Lower leg skin (tissue), 4 donors: ENCODE data around the gene GSTA5. TPM values are rescaled to one million over a fixed set of nuclear protein-coding genes. Genes with fewer than 3 reads are reported as not detected.
"Not testable (repeated sequence)": the region's sequence is repeated elsewhere in the genome, so short reads cannot be mapped to it uniquely, and the experiment has no call there.

ENCODE experiments used
- DNase-seq, 2 donors: peaks; one replicate each; pipeline ENCODE4 v3.0.0-alpha.2; 2019; ENCODE audit warnings: low spot score in 2 of 2
- H3K4me3 ChIP-seq: fragments of 200-600 bp; sonication (generic); 2 replicates; pipeline ENCODE4 v1.5.1; 2017; ENCODE audit warnings: mild to moderate bottlenecking, low read depth; ENCODE audit not compliant: poor library complexity, severe bottlenecking
- CTCF ChIP-seq, 3 donors: fragments of 450-650 bp; IDR thresholded peaks; one replicate each; pipeline ENCODE4 v1.5.1; 2016; ENCODE audit warnings: antibody characterized with exemption in 3 of 3, mild to moderate bottlenecking in 3 of 3, moderate library complexity in 2 of 3
- POLR2A ChIP-seq, 2 donors: fragments of 450-650 bp; IDR thresholded peaks; one replicate each; pipeline ENCODE4 v1.6.1; 2016 to 2017; ENCODE audit warnings: antibody characterized with exemption in 2 of 2, mild to moderate bottlenecking in 1 of 2, moderate library complexity in 1 of 2
- WGBS, 2 donors: methylation state at CpG; one replicate each; pipeline ENCODE4 v1.1.5; 2018; 5-methylcytosine and 5-hydroxymethylcytosine counted together
- intact Hi-C: fragments of 100-400 bp; cut with DNase I; formaldehyde crosslinking; loops from one replicate; pipeline ENCODE4 v1.15.0; 2023; ENCODE audit warnings: low total_unique reads
- total RNA-seq, 4 donors: library from RNA; depleted of rRNA; stranded (reverse); fragments of >200 nt; gene quantifications; one replicate each; pipeline ENCODE4 v1.1.0, GENCODE V29; 2016

The GSTA5 gene
- total RNA-seq, 4 donors from 2014 or later: not detected

- intact Hi-C loops: no loop called here
- H3K4me3 ChIP-seq: no peak overlapping the region
- DNase-seq: no peak
- TF ChIP-seq CTCF (IDR thresholded peaks at IDR 0.05) (no peak), POLR2A (IDR thresholded peaks at IDR 0.05) (no peak)
- WGBS, 2 donors: 44 to 88% methylated on average over 1 of the region's 1 CpG
These were observed 18.8 kb downstream of the GSTA5 start for GRCh38 chr6:52821842-52822241.

GRCh38 chr6:52820198-52820597 is 20.4 kb downstream of the GSTA5 start:
- DNase-seq: no peak
- no peak overlapping the region for H3K4me3 ChIP-seq
- TF ChIP-seq CTCF (IDR thresholded peaks at IDR 0.05) (no peak), POLR2A (IDR thresholded peaks at IDR 0.05) (no peak)
- intact Hi-C loops: no loop called here
- 56 to 81% methylated on average over 2 of the region's 2 CpGs for WGBS, 2 donors

- intact Hi-C loops: no loop called here
- no peak for TF ChIP-seq CTCF (IDR thresholded peaks at IDR 0.05)
- no peak for TF ChIP-seq POLR2A (IDR thresholded peaks at IDR 0.05)
- whole genome bisulfite sequencing, 2 donors: 38 to 39% methylated on average over 13 to 15 of the region's 15 CpGs
- H3K4me3 ChIP-seq: no peak overlapping the region
- DNase-seq: peak in 1 of 2 donors; percentile 19
These were observed 25.2 kb downstream of the GSTA5 start for GRCh38 chr6:52815167-52816092.

- H3K4me3 ChIP-seq, DNase-seq, intact Hi-C loops: not testable (repeated sequence)
- WGBS, 2 donors: 61 to 78% methylated on average over 3 of the region's 3 CpGs
These were observed 26.1 kb downstream of the GSTA5 start for GRCh38 chr6:52814545-52814944.

GRCh38 chr6:52809777-52810176 is 30.8 kb downstream of the GSTA5 start:
- intact Hi-C loops: not testable (repeated sequence)

GRCh38 chr6:52808660-52809059 is 32.0 kb downstream of the GSTA5 start:
- 91 to 93% methylated on average over 5 of the region's 5 CpGs for WGBS, 2 donors
- intact Hi-C loops: no loop called here
- no peak for TF ChIP-seq POLR2A (IDR thresholded peaks at IDR 0.05)
- TF ChIP-seq CTCF (IDR thresholded peaks at IDR 0.05): no peak
- H3K4me3 ChIP-seq: no peak overlapping the region
- DNase-seq: no peak

More at GRCh38 chr6:52809777-52810176, 30.8 kb downstream of the GSTA5 start:
- DNase-seq, H3K4me3 ChIP-seq: not testable (repeated sequence)
- WGBS, 2 donors: 80 to 83% methylated on average over 4 of the region's 4 CpGs

GRCh38 chr6:52803668-52804255 is 36.9 kb downstream of the GSTA5 start, which contains the start of gene GSTA1:
Gene GSTA1, minus strand, starts transcription at chr6:52803816. Its CDS starts 4,549 bp downstream, at chr6:52799267.
- DNase-seq, intact Hi-C loops, H3K4me3 ChIP-seq: not testable (repeated sequence)
- 61 to 66% methylated on average over 5 of the region's 5 CpGs for WGBS, 2 donors
